ENCODE data around the gene RYR2. TPM values are rescaled to one million over a fixed set of nuclear protein-coding genes. Genes with fewer than 3 reads are reported as not detected.

The RYR2 gene
- total RNA-seq, 1 donor from 2014 or later: 15.2 TPM

DNA sequence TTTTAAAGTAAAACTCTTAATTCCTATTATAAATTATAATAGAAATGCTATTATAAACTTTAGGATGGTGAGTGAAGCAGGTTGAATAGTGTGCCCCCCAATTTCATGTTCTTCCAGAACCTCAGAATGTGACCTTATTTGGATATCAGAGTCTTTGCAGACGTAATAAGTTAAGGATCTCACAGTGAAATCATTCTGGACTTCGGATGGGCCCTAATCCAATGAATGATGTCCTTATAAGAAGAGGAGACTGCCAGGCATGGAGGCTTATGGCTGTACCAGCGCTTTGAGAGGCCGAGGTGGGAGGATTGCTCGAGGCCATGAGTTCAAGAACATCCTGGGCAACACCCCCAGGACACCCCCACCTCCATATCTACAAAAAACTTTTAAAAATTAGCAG lies 28.4 kb upstream of the RYR2 start:
- DNase-seq (ENCODE audit: low spot score in 2 of 2): no peak
- peaks cover 0 to 21% of the 10 kb centered on the region in 2 donors for H3K4me1 ChIP-seq
- TF ChIP-seq, protein P1, sequence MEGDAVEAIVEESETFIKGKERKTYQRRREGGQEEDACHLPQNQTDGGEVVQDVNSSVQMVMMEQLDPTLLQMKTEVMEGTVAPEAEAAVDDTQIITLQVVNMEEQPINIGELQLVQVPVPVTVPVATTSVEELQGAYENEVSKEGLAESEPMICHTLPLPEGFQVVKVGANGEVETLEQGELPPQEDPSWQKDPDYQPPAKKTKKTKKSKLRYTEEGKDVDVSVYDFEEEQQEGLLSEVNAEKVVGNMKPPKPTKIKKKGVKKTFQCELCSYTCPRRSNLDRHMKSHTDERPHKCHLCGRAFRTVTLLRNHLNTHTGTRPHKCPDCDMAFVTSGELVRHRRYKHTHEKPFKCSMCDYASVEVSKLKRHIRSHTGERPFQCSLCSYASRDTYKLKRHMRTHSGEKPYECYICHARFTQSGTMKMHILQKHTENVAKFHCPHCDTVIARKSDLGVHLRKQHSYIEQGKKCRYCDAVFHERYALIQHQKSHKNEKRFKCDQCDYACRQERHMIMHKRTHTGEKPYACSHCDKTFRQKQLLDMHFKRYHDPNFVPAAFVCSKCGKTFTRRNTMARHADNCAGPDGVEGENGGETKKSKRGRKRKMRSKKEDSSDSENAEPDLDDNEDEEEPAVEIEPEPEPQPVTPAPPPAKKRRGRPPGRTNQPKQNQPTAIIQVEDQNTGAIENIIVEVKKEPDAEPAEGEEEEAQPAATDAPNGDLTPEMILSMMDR (IDR thresholded peaks at IDR 0.05): no peak
- intact Hi-C loops (cut with DNase I): loop anchor here (10.0 kb wide), 1 partner anchor 329 kb away; the partner anchor contains the start of gene ACTN2
- H3K4me3 ChIP-seq: no peak overlapping the region
- no peaks in the 10 kb centered on the region for H3K27me3 ChIP-seq
- H3K9me3 ChIP-seq: no peaks in the 10 kb centered on the region
- no peaks in the 10 kb centered on the region for H3K36me3 ChIP-seq
- peak overlapping the region; percentile 93 to 94 for H3K27ac ChIP-seq

DNA sequence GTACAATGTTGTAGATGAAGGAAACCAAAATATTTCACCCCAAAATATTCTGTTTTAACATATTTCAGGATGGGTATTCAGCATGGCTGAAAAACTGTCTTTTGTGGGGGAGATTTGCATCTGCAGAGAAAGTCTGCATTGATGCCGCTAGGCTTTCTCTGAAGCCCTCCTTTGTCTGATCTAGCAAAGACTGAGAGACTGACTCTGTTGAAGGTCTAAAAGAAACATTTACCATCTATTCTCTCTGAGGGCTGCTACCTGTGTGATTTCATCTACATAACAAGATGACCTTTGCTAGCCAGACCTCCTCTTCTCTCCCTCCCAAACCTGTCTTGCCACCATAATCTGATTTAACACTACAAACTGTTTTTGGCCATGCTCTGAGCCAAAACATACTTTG lies 25.4 kb upstream of the RYR2 start:
- no peaks in the 10 kb centered on the region for H3K9me3 ChIP-seq
- no peaks in the 10 kb centered on the region for H3K36me3 ChIP-seq
- H3K27me3 ChIP-seq: no peaks in the 10 kb centered on the region
- TF ChIP-seq, protein P1 (IDR thresholded peaks at IDR 0.05): no peak
- intact Hi-C loops (cut with DNase I): loop anchor here (10.0 kb wide), 1 partner anchor 332 kb away; the partner anchor contains the start of gene ACTN2
- peak overlapping the region; percentile 39 to 68 for H3K27ac ChIP-seq
- DNase-seq (ENCODE audit: low spot score in 2 of 2): no peak
- H3K4me1 ChIP-seq: peaks cover 0 to 9% of the 10 kb centered on the region in 2 donors
- no peak overlapping the region for H3K4me3 ChIP-seq

DNA sequence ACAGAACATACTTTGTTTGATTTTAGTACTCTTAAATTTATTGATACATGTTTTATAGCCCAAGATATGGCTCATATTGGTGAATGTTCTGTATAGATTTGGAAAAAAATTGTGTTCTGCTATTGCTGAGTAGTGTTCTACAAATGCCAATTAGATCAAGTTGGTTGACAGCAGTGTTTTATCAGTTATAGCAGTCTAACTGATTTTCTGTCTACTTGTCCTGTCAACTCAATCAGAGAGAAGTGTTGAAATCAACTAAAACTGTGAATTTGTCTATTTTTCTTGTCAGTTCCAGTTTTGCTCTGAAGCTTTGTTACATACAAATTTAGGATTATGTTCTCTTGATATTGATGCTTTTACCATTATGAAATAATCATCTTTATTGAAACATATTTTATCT lies 23.1 kb upstream of the RYR2 start:
- intact Hi-C loops (cut with DNase I): loop anchor here (10.0 kb wide), 1 partner anchor 334 kb away; the partner anchor contains the start of gene ACTN2
- H3K36me3 ChIP-seq: no peaks in the 10 kb centered on the region
- H3K4me3 ChIP-seq: no peak overlapping the region
- H3K4me1 ChIP-seq: no peaks in the 10 kb centered on the region
- H3K27me3 ChIP-seq: no peaks in the 10 kb centered on the region
- TF ChIP-seq, protein P1 (IDR thresholded peaks at IDR 0.05): no peak
- no peak overlapping the region for H3K27ac ChIP-seq
- no peak for DNase-seq (ENCODE audit: low spot score in 2 of 2)
- H3K9me3 ChIP-seq: no peaks in the 10 kb centered on the region

DNA sequence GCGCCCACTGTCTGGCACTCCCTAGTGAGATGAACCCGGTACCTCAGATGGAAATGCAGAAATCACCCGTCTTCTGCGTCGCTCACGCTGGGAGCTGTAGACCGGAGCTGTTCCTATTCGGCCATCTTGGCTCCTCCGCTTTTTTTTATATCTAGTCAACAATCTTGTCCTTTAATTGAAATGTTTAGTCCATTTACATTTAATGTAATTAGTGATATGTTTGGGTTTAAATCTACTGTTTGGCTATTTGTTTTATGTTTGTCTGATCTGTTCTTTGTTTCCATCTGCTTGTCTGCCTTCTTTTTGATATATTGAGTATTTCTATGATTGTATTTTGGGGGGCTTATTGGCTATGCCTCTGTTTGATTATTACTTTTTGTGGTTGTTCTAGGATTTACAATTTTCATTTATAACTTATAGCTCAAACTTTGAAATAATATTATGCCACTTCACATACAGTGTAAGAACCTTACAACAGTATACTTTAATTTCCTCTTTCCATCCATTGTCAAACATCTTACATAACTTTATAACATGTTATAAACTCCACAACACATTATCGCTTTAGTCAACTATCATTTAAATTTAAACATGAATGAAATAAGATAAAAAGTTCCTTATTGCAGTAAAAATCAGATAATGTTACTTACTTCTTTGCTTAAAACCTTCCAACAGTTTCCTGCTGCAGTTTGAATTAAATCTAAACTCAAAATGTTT lies 16.5 kb upstream of the RYR2 start:
- Histone ChIP-seq H3K9me3 (no peaks in the 10 kb centered on the region), H3K36me3 (no peaks in the 10 kb centered on the region), H3K4me3 (no peak overlapping the region), H3K4me1 (no peaks in the 10 kb centered on the region), H3K27ac (no peak overlapping the region), H3K27me3 (no peaks in the 10 kb centered on the region)
- TF ChIP-seq, protein P1 (IDR thresholded peaks at IDR 0.05): no peak
- intact Hi-C loops (cut with DNase I): no loop called here
- no peak for DNase-seq (ENCODE audit: low spot score in 2 of 2)

DNA sequence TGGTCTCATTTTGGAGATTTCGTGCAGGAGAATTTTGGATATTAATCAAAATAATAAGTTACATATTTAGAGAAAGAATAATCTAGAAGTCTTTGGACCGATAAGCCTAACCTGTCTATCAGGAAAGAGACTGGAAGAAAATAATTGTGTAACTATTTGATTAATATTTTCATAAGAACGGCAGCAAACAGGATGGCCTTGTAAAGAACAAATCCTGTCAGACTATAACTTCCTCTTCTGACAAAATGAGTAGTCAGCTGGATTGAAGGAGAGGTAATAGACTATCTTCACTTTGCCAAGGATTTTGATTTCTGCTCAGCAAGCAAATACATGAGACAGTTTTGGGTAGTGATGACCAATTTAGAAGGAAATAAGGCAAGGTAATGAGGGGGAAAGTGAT lies 12.7 kb upstream of the RYR2 start:
- intact Hi-C loops (cut with DNase I): no loop called here
- no peak overlapping the region for H3K27ac ChIP-seq
- H3K36me3 ChIP-seq: no peaks in the 10 kb centered on the region
- H3K27me3 ChIP-seq: no peaks in the 10 kb centered on the region
- DNase-seq (ENCODE audit: low spot score in 2 of 2): no peak
- H3K4me1 ChIP-seq: peaks cover 4 to 27% of the 10 kb centered on the region in 2 donors
- H3K9me3 ChIP-seq: no peaks in the 10 kb centered on the region
- TF ChIP-seq, protein P1 (IDR thresholded peaks at IDR 0.05): no peak
- H3K4me3 ChIP-seq: no peak overlapping the region
